Measurements from ENCODE around the gene PAX2. TPM values are rescaled to one million over a fixed set of nuclear protein-coding genes. Genes with fewer than 3 reads are reported as not detected.

The PAX2 gene
- total and polyA plus RNA-seq, 2 of the 13 experiments (the other 11 are each of a cell fraction or from before 2014, with no cell fraction given), result not detected

DNA sequence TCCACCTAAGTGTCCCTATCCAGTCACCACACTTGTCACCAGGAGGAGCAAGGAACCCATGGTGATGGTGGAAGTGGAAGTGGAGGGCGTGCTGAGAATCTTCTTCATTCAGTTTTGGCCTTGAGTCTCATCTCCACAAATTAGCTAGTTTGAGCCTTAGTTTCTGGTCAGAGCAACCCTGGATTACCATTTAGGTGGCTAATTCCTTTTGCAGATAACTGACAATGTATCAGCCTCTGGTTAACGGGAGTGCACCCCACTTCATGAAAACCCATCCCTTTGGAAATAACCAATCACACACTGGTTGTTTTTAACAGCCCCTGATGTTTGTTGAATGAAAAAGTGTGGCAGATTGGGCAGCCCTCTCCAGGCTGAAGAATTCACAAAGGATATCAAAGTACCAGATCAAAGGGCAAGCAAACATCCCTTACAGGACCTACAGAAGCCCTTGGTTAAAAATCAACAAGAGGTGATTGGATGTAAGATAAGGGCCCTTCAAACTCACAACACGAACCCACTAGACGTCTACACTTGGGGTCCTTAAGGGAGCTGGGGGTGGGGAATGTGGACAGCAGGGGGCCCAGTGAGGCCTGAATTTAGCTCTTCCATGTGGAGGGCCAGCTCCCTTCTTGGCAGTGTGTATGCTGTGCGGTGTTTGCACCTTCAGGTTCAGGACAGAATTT lies 130.2 kb downstream of the PAX2 start (continued):
- TF ChIP-seq ADNP (CRISPR knock-in tag; IDR thresholded peaks at IDR 0.05) (no peak), ZNF619 (CRISPR knock-in tag; IDR thresholded peaks at IDR 0.05) (no peak), REXO4 (CRISPR knock-in tag; IDR thresholded peaks at IDR 0.05; ENCODE audit: borderline replicate concordance) (no peak), HOXA3 (CRISPR knock-in tag; IDR thresholded peaks at IDR 0.05) (no peak; the same call in 1 of the 2 replicates), ZFP90 (CRISPR knock-in tag; IDR thresholded peaks at IDR 0.05; ENCODE audit: borderline replicate concordance) (peak; percentile 39; the same call in 1 of the 2 replicates), ZNF629 (CRISPR knock-in tag; conservative IDR thresholded peaks at IDR 0.05) (peak; percentile 45; the same call in 1 of the 2 replicates), HDAC1 (CRISPR knock-in tag; IDR thresholded peaks at IDR 0.05) (peak; percentile 64; the same call in 1 of the 2 replicates), DR1 (CRISPR knock-in tag; IDR thresholded peaks at IDR 0.05) (no peak), BCL3 (CRISPR knock-in tag; IDR thresholded peaks at IDR 0.05) (no peak), BCL6 (CRISPR knock-in tag; IDR thresholded peaks at IDR 0.05) (peak; percentile 29; the same call in 1 of the 2 replicates), ZBTB10 (CRISPR knock-in tag; IDR thresholded peaks at IDR 0.05; ENCODE audit: borderline replicate concordance) (no peak), ZNF776 (CRISPR knock-in tag; IDR thresholded peaks at IDR 0.05) (no peak), ZNF292 (CRISPR knock-in tag; IDR thresholded peaks at IDR 0.05; ENCODE audit: borderline replicate concordance, low read depth) (no peak), ZNF432 (CRISPR knock-in tag; IDR thresholded peaks at IDR 0.05; ENCODE audit: borderline replicate concordance) (no peak), ZBTB39 (CRISPR knock-in tag; IDR thresholded peaks at IDR 0.05) (no peak), ZNF234 (CRISPR knock-in tag; conservative IDR thresholded peaks at IDR 0.05) (no peak), ZFP36L2 (CRISPR knock-in tag; IDR thresholded peaks at IDR 0.05) (no peak), MTF1 (CRISPR knock-in tag; IDR thresholded peaks at IDR 0.05) (no peak), ZBTB1 (CRISPR knock-in tag; IDR thresholded peaks at IDR 0.05; ENCODE audit: borderline replicate concordance) (no peak), ERF (CRISPR knock-in tag; IDR thresholded peaks at IDR 0.05) (peak; percentile 31; the same call in 1 of the 2 replicates), SPEN (CRISPR knock-in tag; IDR thresholded peaks at IDR 0.05; ENCODE audit: low read depth) (no peak), NKX3-1 (CRISPR knock-in tag; IDR thresholded peaks at IDR 0.05) (no peak), ZNF772 (CRISPR knock-in tag; IDR thresholded peaks at IDR 0.05) (no peak; the same call in 1 of the 2 replicates), NCOA2 (CRISPR knock-in tag; IDR thresholded peaks at IDR 0.05) (peak; percentile 88), ZSCAN30 (CRISPR knock-in tag; IDR thresholded peaks at IDR 0.05) (no peak)

Measured in HepG2 (cell line).